H1 (cell line): Measurements from ENCODE around the gene AMT. TPM values are rescaled to one million over a fixed set of nuclear protein-coding genes. Genes with fewer than 3 reads are reported as not detected.

Experiments used
- CTCF ChIA-PET: fragments of 300-600 bp; sonication (Branson Sonifier 250); formaldehyde crosslinking; loops from one replicate; lab custom pipeline; 2021; ENCODE audit not compliant: partially characterized antibody; lab: Charles Lee
- POLR2A ChIA-PET: fragments of 300-600 bp; sonication (Branson Sonifier 250); formaldehyde crosslinking; loops from one replicate; lab custom pipeline; 2021; ENCODE audit warnings: inconsistent platforms; ENCODE audit not compliant: partially characterized antibody; lab: Charles Lee
- DNase-seq, 2 experiments: peaks; one replicate each; pipeline versions ENCODE4 v3.0.0 to v3.0.0-alpha.2; 2010 to 2022; ENCODE audit warnings: low spot score in 2 of 2, low read depth in 1 of 2, mixed read lengths in 1 of 2
- FAIRE-seq: peaks from 2 replicates; lab custom pipeline; 2011; peaks lifted over from hg19 to GRCh38; lab: Jason Lieb, UNC
- H2AFZ ChIP-seq: 2 replicates; pipeline ENCODE4 v1.8.1; 2012; ENCODE audit warnings: low read length, inconsistent platforms
- H2AK5ac ChIP-seq: 2 replicates; pipeline ENCODE4 v1.6.1; 2013; ENCODE audit warnings: low read depth, low read length
- H2BK120ac ChIP-seq: replicated peaks from 2 replicates; pipeline ENCODE3; 2013; ENCODE audit warnings: low read depth, low read length, inconsistent platforms
- H2BK12ac ChIP-seq: 2 replicates; pipeline ENCODE4 v1.6.1; 2013; ENCODE audit warnings: low read depth, low read length
- H2BK15ac ChIP-seq: 2 replicates; pipeline ENCODE4 v1.6.1; 2013; ENCODE audit warnings: low read length
- H2BK20ac ChIP-seq: 2 replicates; pipeline ENCODE4 v1.6.1; 2013; ENCODE audit warnings: low read length
- H2BK5ac ChIP-seq: 2 replicates; pipeline ENCODE4 v1.6.1; 2013; ENCODE audit warnings: low read depth, low read length
- H3K14ac ChIP-seq: 2 replicates; pipeline ENCODE4 v1.6.1; 2013; ENCODE audit warnings: inconsistent platforms; ENCODE audit not compliant: insufficient read length
- H3K18ac ChIP-seq: 2 replicates; pipeline ENCODE4 v1.6.1; 2013; ENCODE audit warnings: low read length; ENCODE audit errors: extremely low read depth
- H3K23ac ChIP-seq: 2 replicates; pipeline ENCODE4 v1.6.1; 2013; ENCODE audit warnings: inconsistent platforms; ENCODE audit not compliant: insufficient read length
- H3K23me2 ChIP-seq: 2 replicates; pipeline ENCODE4 v1.6.1; 2013; ENCODE audit warnings: low read depth, low read length
- H3K27ac ChIP-seq: 2 replicates; pipeline ENCODE4 v1.6.1; 2011; ENCODE audit warnings: low read depth, low read length, inconsistent platforms
- H3K27me3 ChIP-seq, 4 experiments: replicated peaks in 1 of 4; 1 replicate in 1 of 4; 2 replicates in 3 of 4; pipeline versions ENCODE4 v1.6.1 to v1.8.1; 2011 to 2013; ENCODE audit warnings: low read length in 3 of 4, mild to moderate bottlenecking in 3 of 4, inconsistent platforms in 2 of 4, mixed read lengths in 2 of 4, moderate library complexity in 1 of 4; ENCODE audit not compliant: control insufficient read depth in 3 of 4, insufficient read depth in 3 of 4; ENCODE audit errors: extremely low read depth in 1 of 4
- H3K36me3 ChIP-seq, 4 experiments: 2 replicates each; pipeline versions ENCODE4 v1.6.1 to v1.8.1; 2011 to 2013; ENCODE audit warnings: mild to moderate bottlenecking in 4 of 4, low read length in 3 of 4, moderate library complexity in 2 of 4, control low read depth in 1 of 4, inconsistent platforms in 1 of 4; ENCODE audit not compliant: insufficient read depth in 4 of 4, control insufficient read depth in 2 of 4
- H3K4ac ChIP-seq: replicated peaks from 2 replicates; pipeline ENCODE3; 2013; ENCODE audit warnings: low read length, low read depth, mixed read lengths, inconsistent platforms; ENCODE audit not compliant: insufficient read length
- H3K4me1 ChIP-seq, 4 experiments: replicated peaks in 1 of 4; 1 replicate in 1 of 4; 2 replicates in 3 of 4; pipeline versions ENCODE4 v1.6.1 to v1.8.1; 2011 to 2013; ENCODE audit warnings: low read length in 3 of 4, inconsistent platforms in 2 of 4, mixed read lengths in 1 of 4; ENCODE audit not compliant: insufficient read depth in 4 of 4, control insufficient read depth in 3 of 4
- H3K4me2 ChIP-seq, 2 experiments: 2 replicates each; pipeline versions ENCODE4 v1.6.1 to v1.8.1; 2011 to 2013; ENCODE audit warnings: low read depth in 2 of 2, low read length in 2 of 2, control low read depth in 1 of 2, inconsistent platforms in 1 of 2, mild to moderate bottlenecking in 1 of 2; ENCODE audit not compliant: insufficient read depth in 1 of 2
- H3K4me3 ChIP-seq, 4 experiments: fragments of 200-600, 300-600 bp in 1 of 4; sonication (generic), shearing (Covaris generic), sonication (Bioruptor Twin) in 1 of 4; 2 replicates each; pipeline versions ENCODE4 v1.5.1 to v1.8.1; 2011 to 2016; ENCODE audit warnings: low read length in 4 of 4, low read depth in 3 of 4, control low read depth in 2 of 4, inconsistent platforms in 2 of 4, mild to moderate bottlenecking in 2 of 4, mixed read lengths in 1 of 4, moderate library complexity in 1 of 4; ENCODE audit not compliant: insufficient read depth in 2 of 4; ENCODE audit errors: extremely low read depth in 1 of 4
- H3K56ac ChIP-seq: replicated peaks from 2 replicates; pipeline ENCODE3; 2013; ENCODE audit warnings: low read depth, mild to moderate bottlenecking, mixed read lengths, low read length, inconsistent platforms; ENCODE audit not compliant: insufficient read length
- H3K79me1 ChIP-seq: 2 replicates; pipeline ENCODE4 v1.6.1; 2013; ENCODE audit warnings: low read depth, low read length, control low read depth
- H3K79me2 ChIP-seq, 2 experiments: 2 replicates each; pipeline versions ENCODE4 v1.6.1 to v1.8.1; 2012 to 2013; ENCODE audit warnings: low read length in 2 of 2, mild to moderate bottlenecking in 2 of 2, inconsistent platforms in 1 of 2; ENCODE audit not compliant: insufficient read depth in 2 of 2, control insufficient read depth in 1 of 2
- H3K9ac ChIP-seq, 4 experiments: replicated peaks in 1 of 4; 1 replicate in 1 of 4; 2 replicates in 3 of 4; pipeline versions ENCODE4 v1.6.1 to v1.8.1; 2011 to 2013; ENCODE audit warnings: low read depth in 3 of 4, low read length in 3 of 4, control low read depth in 2 of 4, mild to moderate bottlenecking in 2 of 4, moderate library complexity in 2 of 4, inconsistent platforms in 1 of 4; ENCODE audit errors: extremely low read depth in 1 of 4
- H3K9me3 ChIP-seq, 2 experiments: 2 replicates each; pipeline versions ENCODE4 v1.6.1 to v1.8.1; 2012 to 2013; ENCODE audit warnings: mild to moderate bottlenecking in 2 of 2, moderate library complexity in 2 of 2, control low read depth in 1 of 2, inconsistent platforms in 1 of 2, low read depth in 1 of 2, low read length in 1 of 2, mixed read lengths in 1 of 2; ENCODE audit not compliant: insufficient read depth in 2 of 2
- H4K20me1 ChIP-seq, 2 experiments: replicated peaks in 1 of 2; 2 replicates each; pipeline versions ENCODE3 to v1.8.1; 2011 to 2013; ENCODE audit warnings: inconsistent platforms in 2 of 2, low read length in 2 of 2, mild to moderate bottlenecking in 1 of 2; ENCODE audit not compliant: insufficient read depth in 2 of 2, control insufficient read depth in 1 of 2
- H4K5ac ChIP-seq: 2 replicates; pipeline ENCODE4 v1.6.1; 2013; ENCODE audit warnings: low read length, low read depth, mixed read lengths, inconsistent platforms; ENCODE audit not compliant: insufficient read length
- H4K8ac ChIP-seq: 2 replicates; pipeline ENCODE4 v1.8.0; 2013; ENCODE audit warnings: mild to moderate bottlenecking, moderate library complexity, low read length, inconsistent platforms; ENCODE audit not compliant: insufficient read depth; ENCODE audit errors: extremely low read depth
- H4K91ac ChIP-seq: replicated peaks from 2 replicates; pipeline ENCODE3; 2013; ENCODE audit warnings: low read length, mixed read lengths, inconsistent platforms; ENCODE audit not compliant: insufficient read length
- SP2 ChIP-seq: IDR thresholded peaks from 2 replicates; pipeline ENCODE4 v1.6.1; 2012; ENCODE audit warnings: mild to moderate bottlenecking, low read length, inconsistent platforms
- WGBS, 2 experiments: shearing (Covaris generic) in 1 of 2; methylation state at CpG; one replicate each; pipeline versions ENCODE4 v1.1.6 to v1.1.7; 2013 to 2015; ENCODE audit warnings: low lambda C conversion rate in 2 of 2, mixed read lengths in 2 of 2, inconsistent platforms in 1 of 2, low coverage in 1 of 2, missing lambda C conversion rate in 1 of 2; ENCODE audit not compliant: insufficient replicate concordance in 2 of 2, insufficient coverage in 1 of 2, insufficient read length in 1 of 2; ENCODE audit errors: extremely low coverage in 1 of 2, missing lambda C conversion rate in 1 of 2; 5-methylcytosine and 5-hydroxymethylcytosine counted together
- long read RNA-seq, 2 experiments: library from RNA in 1 of 2; library from capped mRNA in 1 of 2; stranded (forward); transcript quantifications; one replicate each; pipeline ENCODE4 v2.0.0, GENCODE V29; 2021; ENCODE audit warnings: inconsistent platforms in 1 of 2
- polyA minus RNA-seq, 3 experiments: library from RNA; depleted of rRNA, polyadenylated mRNA; stranded (reverse); fragments of >200 nt; gene quantifications; 1 replicate in 2 of 3; 2 replicates in 1 of 3; pipeline ENCODE4 v1.2.3, GENCODE V29; 2011
- polyA plus RNA-seq, 7 experiments: library from polyadenylated mRNA; depleted of rRNA in 3 of 7; stranded (reverse) in 5 of 7; unstranded in 2 of 7; fragments of >200 nt in 5 of 7; fragments of 200-250 nt in 2 of 7; gene quantifications; 1 replicate in 5 of 7; 2 replicates in 1 of 7; 4 replicates in 1 of 7; pipeline versions ENCODE4 v1.2.1 to v1.2.3, GENCODE V29; 2011 to 2013; ENCODE audit warnings: missing spikeins in 2 of 7, mixed read lengths in 2 of 7
- total RNA-seq: library from RNA; stranded (reverse); fragmentation: NEBNext Ultra II Directional; extraction: Animal tissue kit (Norgen Biotek cat#: 25700); gene quantifications from 2 replicates; pipeline ENCODE4 v1.2.1, GENCODE V29; 2021
- TF ChIP-seq, protein P1 (sequence below), 3 experiments: IDR thresholded peaks; 1 replicate in 2 of 3; 2 replicates in 1 of 3; pipeline versions ENCODE4 v1.5.1 to v1.6.1; 2011; ENCODE audit warnings: low read length in 3 of 3, mild to moderate bottlenecking in 3 of 3, inconsistent platforms in 2 of 3, low read depth in 1 of 3, moderate library complexity in 1 of 3; ENCODE audit not compliant: insufficient read depth in 1 of 3; ENCODE audit errors: control extremely low read depth in 1 of 3

The AMT gene, protein sequence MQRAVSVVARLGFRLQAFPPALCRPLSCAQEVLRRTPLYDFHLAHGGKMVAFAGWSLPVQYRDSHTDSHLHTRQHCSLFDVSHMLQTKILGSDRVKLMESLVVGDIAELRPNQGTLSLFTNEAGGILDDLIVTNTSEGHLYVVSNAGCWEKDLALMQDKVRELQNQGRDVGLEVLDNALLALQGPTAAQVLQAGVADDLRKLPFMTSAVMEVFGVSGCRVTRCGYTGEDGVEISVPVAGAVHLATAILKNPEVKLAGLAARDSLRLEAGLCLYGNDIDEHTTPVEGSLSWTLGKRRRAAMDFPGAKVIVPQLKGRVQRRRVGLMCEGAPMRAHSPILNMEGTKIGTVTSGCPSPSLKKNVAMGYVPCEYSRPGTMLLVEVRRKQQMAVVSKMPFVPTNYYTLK
- 44.3 and 46.5 TPM in 2 replicates for total RNA-seq
- polyA plus RNA-seq (2011; rRNA removed), result 90.1 and 92.4 TPM in 2 replicates
- 97.0 TPM for polyA plus RNA-seq (2011; cell fraction: cytosol; rRNA removed)
- 227 TPM for polyA plus RNA-seq (2011; cell fraction: nucleus; rRNA removed)
- 56.6 to 72.5 TPM (median 63.8 TPM) in 4 replicates for polyA plus RNA-seq (2012, experiment 1 of 2)
- 42.5 TPM for polyA plus RNA-seq (2012, experiment 2 of 2)
- polyA plus RNA-seq (2013, experiment 1 of 2), result 35.4 TPM
- polyA plus RNA-seq (2013, experiment 2 of 2), result 32.2 TPM
- polyA minus RNA-seq (2011; rRNA and poly(A)+ RNA removed), result 93.0 and 99.7 TPM in 2 replicates
- polyA minus RNA-seq (2011; cell fraction: cytosol; rRNA and poly(A)+ RNA removed), result 21.9 TPM
- polyA minus RNA-seq (2011; cell fraction: nucleus; rRNA and poly(A)+ RNA removed), result 33.6 TPM
- long read RNA-seq, experiment 1, transcript AMT-201 (9 exons, 2,280 nt), result minor isoform, 5 of 20 reads
- long read RNA-seq, experiment 1, transcript AMT-235 (1 exons, 1,579 nt), result major isoform, 8 of 20 reads
- long read RNA-seq, experiment 1, partial matches to known transcripts, result 3 of 20 reads
- long read RNA-seq, experiment 1, other reads (novel, unspliced or antisense), result 2 of 20 reads
- long read RNA-seq, experiment 2, full-length matches to known transcripts, result 72 of 99 reads
- long read RNA-seq, experiment 2, partial matches to known transcripts, result 7 of 99 reads
- long read RNA-seq, experiment 2, other reads (novel, unspliced or antisense), result 20 of 99 reads

DNA sequence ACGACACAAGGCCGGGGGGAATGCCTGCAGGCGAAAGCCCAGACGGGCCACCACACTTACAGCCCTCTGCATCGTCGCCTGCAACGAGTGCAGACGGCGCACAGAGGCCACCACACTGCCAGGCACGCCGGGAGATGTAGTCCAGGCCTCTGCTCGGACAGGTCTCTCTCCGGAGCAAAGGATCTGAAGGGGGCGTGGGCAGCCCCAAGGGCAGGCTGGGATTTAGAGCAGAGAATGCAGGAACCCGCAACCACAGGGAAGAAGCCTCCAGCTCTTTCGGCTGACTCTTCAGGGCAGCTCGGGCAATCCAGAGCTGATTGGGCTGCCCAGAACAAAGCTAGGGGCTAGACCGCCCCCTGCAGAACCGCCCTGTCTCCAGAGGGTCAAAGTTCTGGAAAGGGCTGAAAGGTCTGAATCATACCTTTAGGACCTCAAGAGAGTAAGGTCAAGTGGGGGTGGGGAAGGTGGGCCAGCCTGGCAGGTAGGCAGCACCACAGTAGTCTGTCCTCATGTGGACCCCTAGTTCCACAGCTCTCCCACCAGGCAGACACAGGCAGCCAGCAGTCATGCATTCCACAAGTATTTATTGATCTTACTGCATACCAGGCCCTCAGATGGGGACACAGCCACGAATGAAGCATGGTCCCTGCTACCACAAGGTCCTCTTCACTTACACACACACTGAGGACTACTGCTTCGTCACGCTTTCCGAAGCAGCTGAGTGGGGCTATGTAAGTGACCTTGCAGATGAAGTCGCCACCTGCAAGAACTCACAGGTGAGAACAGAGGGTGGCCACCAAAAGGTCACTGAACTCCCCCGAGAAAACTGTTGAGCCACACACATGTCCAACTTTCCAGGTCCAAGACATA lies at the start of gene AMT:
Gene AMT (minus strand): TSS at position 95 of the 870 bp plus-strand sequence. CDS start 23 bp downstream, at position 72.
- peak within 1 kb of the TSS; percentile 52 to 94 (median 84) for H3K4me3 ChIP-seq
- TF ChIP-seq, protein P1, sequence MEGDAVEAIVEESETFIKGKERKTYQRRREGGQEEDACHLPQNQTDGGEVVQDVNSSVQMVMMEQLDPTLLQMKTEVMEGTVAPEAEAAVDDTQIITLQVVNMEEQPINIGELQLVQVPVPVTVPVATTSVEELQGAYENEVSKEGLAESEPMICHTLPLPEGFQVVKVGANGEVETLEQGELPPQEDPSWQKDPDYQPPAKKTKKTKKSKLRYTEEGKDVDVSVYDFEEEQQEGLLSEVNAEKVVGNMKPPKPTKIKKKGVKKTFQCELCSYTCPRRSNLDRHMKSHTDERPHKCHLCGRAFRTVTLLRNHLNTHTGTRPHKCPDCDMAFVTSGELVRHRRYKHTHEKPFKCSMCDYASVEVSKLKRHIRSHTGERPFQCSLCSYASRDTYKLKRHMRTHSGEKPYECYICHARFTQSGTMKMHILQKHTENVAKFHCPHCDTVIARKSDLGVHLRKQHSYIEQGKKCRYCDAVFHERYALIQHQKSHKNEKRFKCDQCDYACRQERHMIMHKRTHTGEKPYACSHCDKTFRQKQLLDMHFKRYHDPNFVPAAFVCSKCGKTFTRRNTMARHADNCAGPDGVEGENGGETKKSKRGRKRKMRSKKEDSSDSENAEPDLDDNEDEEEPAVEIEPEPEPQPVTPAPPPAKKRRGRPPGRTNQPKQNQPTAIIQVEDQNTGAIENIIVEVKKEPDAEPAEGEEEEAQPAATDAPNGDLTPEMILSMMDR (IDR thresholded peaks at IDR 0.05; ENCODE audit: control extremely low read depth in 1 of 3, insufficient read depth in 1 of 3, low read depth in 1 of 3, low read length in 3 of 3), result peak in 1 of 3 experiments; percentile 5; a peak in 1 of 4 replicates
- TF ChIP-seq SP2, result no peak

More for the DNA sequence above, at the start of gene AMT:
- Histone ChIP-seq H3K79me2 (peaks cover 0 to 7% of the 10 kb centered on the region in 2 experiments; a peak in 1 of 4 replicates), H2BK15ac (peak within 1 kb of the TSS; percentile 89; the same call in 1 of the 2 replicates), H4K91ac (peak within 1 kb of the TSS; percentile 97), H2AFZ (peak within 1 kb of the TSS; percentile 24; the same call in 1 of the 2 replicates), H3K14ac (no peak within 1 kb of the TSS), H4K20me1 (peaks cover 0 to 2% of the 10 kb centered on the region in 2 experiments), H3K4ac (peak within 1 kb of the TSS; percentile 81), H3K56ac (no peak within 1 kb of the TSS), H3K9me3 (no peaks in the 10 kb centered on the region), H3K23me2 (peaks cover 12% of the 10 kb centered on the region), H3K9ac (peak within 1 kb of the TSS; percentile 87 to 93 (median 90)), H4K5ac (peak within 1 kb of the TSS; percentile 75), H3K79me1 (peaks cover 4% of the 10 kb centered on the region; the same call in 1 of the 2 replicates), H3K23ac (no peak within 1 kb of the TSS), H2AK5ac (peak within 1 kb of the TSS; percentile 75), H3K36me3 (peaks cover 0 to 2% (median 0%) of the 10 kb centered on the region in 4 experiments; a peak in 1 of 8 replicates), H2BK20ac (no peak within 1 kb of the TSS), H3K4me2 (peak within 1 kb of the TSS; percentile 71 to 94), H2BK120ac (no peak within 1 kb of the TSS), H3K4me1 (peaks cover 6 to 12% (median 7%) of the 10 kb centered on the region in 4 experiments), H2BK12ac (peak within 1 kb of the TSS; percentile 89; the same call in 1 of the 2 replicates), H3K27me3 (0 out of 7 replicates have a peak, but pooled peaks cover 0 to 1% (median 0%) of the 10 kb centered on the region in 4 experiments), H3K18ac (peak within 1 kb of the TSS; percentile 91), H4K8ac (peak within 1 kb of the TSS; percentile 85; the same call in 1 of the 2 replicates), H3K27ac (peak within 1 kb of the TSS; percentile 60), H2BK5ac (peak within 1 kb of the TSS; percentile 97)
- DNase-seq (peak; percentile 82 to 85), FAIRE-seq (peak; percentile 81)
- WGBS, 2 experiments, result 21% methylated on average over 25 of the region's 25 CpGs; no CpG with 5 or more reads in 1 of the 2 experiments
- ChIA-PET POLR2A (interaction anchor here (1.0 to 5.9 kb wide), 12 partner anchors 7 to 90 kb away, joined by 3 to 57 read pairs (median 5); partner anchors contain the start of genes DAG1, RHOA, TCTA and USP4), CTCF (interaction anchor here (0.6 to 2.3 kb wide), 9 partner anchors 8 to 52 kb away, joined by 3 to 11 read pairs (median 4); partner anchors contain the start of genes RHOA and TCTA)
